Embryonic facial prominence (tissue), 1 donor: ENCODE data around the gene TOMM7.

Experiments used
- DNase-seq: peaks from one replicate; pipeline ENCODE4 v3.0.0-alpha.2; 2016; ENCODE audit errors: extremely low spot score

The TOMM7 gene

DNA sequence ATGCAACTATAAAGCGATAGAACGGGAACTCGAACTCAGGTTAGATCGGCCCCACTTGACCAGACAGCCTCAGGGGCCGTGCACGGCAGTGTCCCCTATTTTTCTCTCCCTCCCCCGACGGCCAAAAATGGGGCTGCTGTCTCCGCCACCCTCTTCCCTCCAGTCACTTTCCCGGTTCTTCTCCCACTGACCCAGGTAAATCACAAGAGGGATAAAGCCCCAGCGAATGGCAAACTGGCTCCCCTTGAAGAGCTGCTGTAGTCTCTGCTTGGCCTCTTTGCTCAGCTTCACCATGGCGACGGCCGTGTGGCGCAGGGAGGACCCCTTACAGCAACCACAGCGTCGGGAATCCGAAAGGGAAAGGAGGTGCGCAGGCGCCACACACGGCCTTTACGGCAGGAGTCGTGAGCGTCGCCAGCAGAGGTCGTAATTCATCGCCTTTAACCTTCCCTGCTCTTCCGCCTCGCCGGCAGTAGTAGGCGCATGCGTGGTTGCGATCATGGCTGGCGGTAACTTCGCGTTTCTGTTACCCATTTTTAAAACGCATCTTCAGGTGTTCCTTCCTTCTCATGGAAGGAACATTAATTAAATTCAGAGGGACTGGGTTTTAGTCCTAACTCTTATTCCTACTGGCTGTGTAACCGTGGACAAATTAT lies at the start of gene TOMM7:
Gene TOMM7 (minus strand): TSS at position 364 of the 656 bp plus-strand sequence. CDS start 70 bp downstream, at position 294.
- peak; percentile 96 for DNase-seq

DNA sequence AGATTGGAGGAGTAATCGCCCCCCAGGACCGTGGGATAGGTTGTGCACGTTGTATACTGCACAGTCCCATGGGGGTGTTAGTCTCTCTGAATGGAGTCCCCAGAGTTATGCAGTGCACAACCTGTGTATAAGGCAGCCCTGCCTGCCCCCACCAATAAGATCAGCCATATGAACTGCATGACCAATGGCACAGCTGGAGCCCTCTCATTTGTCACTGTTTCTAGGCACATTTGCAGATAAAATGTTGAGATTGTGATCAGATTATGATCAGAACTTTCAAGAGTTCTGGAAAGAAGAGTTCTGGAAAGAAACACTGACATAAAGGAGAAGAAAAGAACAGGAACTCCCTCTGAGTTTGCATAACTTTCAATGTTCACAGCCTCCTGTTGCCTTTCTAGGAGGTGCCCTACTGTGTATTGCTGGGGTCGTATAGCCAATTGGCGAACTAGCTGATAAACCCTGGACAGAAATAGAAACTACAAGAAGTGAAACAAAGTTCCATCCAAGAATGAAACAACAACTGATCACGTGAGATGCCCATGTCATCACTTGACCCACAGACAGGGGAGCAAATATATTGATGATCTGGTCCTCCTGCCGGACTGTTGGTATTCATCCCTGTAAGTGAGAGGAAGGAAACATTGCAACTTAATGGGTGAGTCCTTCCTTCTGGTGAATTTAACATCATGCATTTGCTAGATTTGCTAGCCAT lies 49.6 kb upstream of the TOMM7 start:
- DNase-seq: no peak

DNA sequence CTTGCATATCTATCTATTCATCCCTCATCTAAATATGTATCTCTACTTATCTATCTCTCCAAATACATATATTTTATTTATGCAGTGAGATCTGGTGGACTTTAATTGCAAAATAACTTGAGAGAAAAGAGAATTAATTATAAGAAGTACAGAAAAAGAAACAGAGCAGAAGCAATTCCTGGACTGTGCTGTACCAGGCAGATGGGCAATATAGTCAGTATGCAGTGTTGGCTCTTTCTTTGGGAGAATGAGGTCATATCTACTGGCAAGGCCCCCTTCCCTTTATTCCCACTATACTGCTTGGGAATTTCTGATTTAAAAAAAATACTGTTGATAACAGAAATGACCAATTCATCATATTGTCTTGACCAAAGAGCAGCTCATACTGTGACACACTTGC lies 49.0 kb upstream of the TOMM7 start:
- no peak for DNase-seq

DNA sequence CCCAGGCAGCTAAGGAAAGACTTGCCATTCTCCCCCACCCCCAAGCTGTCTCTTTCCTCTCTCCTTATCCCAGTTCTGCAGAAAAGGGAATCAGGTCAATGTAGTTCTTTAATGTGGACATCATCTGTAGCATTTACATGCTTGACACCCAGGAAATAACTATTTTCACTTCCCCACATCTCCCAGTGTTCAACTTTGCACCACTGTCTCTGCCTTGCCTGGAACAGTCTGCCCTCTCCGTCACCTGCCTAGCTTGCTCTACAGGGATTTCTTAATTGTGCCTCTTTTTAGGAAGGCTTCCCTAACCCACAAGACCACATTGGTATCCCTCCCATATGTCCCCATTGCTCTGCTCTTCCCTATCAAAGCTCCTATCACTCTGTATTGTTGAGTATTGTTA lies 45.9 kb upstream of the TOMM7 start:
- DNase-seq: no peak

DNA sequence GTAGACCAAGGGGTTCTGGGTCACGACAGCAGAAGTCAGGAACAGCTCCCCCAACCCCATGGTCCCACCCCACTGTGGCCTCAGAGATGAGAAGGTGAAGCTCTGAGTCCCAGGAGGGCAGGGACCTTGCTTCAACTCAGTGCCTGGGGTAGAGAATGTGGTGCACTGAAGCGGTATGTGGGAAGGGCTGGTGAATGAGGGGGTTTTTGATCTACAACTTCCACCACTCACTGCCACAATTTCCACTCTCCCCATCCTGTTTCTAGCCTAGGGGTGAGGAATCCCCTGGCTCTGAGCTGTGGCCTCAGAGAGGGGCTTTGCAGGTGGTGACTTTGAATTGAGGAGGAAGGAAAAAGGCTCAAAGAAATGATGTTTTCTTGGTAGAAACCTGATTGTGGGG lies 44.9 kb upstream of the TOMM7 start:
- DNase-seq: no peak

DNA sequence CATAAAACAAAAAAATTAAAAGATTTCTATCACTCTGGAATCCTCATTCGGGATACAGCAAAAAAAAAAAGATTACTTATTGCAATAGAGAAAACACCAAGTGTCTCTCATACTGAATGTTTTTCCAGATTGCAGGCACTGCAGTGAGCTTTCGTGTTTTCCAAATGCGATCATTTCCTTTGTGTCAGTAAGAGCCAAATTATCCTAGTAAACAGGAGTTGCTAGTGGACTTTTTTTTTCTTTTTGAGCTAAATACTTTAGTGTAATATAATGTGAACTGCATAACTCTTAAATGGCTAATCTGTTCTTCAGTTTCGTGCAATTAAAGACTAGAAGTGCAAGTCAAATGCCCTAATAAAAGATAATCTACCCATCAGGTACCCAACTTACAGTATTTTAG lies 44.4 kb upstream of the TOMM7 start:
- DNase-seq: no peak

DNA sequence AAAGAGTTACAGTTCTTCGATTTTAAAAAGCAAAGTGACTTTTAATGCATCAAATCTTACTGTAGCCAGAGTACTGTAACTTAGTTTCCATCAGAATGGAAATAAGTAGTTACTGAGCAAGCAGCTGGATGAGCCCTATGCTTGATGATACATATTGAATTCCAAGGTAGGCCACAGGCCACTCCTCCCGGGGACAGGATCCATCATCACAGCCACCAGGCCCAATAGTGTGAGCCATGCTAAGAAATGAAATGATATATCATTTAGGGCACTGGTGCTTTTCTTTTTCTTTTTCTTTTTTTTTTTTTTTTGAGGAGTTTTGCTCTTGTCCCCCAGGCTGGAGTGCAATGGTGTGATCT lies 42.9 kb upstream of the TOMM7 start:
- no peak for DNase-seq

DNA sequence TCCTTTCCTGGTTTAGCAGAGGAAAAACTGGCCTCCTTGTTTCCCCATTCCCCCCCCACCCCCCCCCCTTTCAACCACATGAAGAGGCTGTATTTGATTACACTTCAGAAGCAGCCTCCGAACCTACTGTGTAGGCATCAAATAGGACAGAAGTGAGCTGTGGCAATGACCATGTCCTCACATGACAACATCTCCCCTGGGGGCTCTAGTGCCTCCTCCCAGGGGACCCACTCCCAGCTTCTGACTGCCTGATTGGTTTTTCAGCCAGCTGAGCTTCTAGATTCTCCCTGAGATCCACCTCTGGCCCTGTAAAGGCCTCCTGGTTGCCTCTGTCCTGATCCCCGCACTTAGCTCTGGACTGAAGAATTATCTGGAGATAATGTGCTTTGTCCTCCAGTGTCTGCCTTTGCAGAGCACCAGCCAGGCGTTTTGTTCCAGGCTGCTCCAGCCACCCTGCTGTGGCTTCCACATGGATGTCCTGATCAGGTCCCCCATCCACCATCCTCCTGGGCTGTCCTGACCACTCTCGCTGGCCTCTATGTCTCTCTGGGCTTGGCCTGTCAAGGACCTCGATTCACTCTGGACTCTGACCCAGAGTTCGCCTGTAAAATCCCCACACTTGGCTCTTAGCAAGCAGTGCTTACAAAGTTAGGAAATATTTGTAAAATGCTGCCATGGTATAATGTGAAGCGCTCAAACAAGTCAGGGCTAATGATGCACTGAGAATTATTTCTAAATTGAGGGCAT lies 42.4 kb upstream of the TOMM7 start:
- no peak for DNase-seq

DNA sequence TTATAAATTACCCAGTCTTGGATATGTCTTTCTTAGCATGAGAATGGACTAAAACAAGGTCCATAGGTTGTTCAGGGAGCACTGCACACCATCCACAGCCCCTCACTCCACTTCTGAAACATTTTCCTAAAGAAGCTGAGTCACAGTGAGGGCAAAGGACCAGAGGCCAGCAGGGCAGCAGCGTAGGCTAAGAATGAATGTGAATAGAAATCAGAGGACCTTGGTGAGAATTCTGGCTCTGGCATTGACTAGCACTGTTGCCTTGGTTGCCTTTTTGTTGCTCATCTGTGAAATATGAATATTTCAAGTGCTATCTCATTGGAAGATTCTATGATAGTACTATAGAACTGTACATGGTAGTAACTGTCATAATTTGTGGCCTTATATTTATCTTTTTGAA lies 41.7 kb upstream of the TOMM7 start:
- DNase-seq: no peak

DNA sequence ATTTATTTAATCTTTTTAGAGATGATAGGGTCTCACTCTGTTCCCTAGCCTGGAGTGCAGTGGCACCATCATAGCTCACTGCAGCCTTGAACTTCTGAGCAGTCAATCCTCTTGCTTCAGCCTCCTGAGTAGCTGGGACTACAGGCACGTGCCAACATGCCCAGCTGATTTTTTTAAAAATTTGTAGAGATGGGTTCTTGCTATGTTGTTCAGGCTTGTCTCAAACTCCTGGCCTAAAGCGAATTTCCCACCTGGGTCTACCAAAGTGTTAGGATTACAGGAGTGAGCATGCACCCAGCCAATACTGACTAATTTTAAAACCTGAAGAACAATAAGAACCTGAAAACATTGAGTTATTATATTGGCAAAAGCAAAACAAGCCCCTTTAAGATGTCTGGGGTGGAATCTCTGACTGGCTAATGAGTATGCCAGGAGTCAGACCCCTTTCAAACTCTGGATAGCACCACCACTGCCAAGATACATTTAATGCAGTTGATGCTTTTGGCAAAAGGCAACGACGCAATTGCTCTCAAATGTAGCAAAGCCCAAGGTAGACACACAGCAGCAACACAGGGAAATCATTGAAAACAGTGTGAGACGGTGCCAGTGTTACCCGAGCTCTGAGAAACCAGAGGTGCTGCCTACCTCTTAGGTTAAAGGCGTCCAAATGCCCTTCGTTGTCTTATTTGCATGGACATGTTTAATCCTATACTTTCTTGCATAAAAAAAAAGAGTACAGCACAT lies 40.7 kb upstream of the TOMM7 start:
- no peak for DNase-seq

DNA sequence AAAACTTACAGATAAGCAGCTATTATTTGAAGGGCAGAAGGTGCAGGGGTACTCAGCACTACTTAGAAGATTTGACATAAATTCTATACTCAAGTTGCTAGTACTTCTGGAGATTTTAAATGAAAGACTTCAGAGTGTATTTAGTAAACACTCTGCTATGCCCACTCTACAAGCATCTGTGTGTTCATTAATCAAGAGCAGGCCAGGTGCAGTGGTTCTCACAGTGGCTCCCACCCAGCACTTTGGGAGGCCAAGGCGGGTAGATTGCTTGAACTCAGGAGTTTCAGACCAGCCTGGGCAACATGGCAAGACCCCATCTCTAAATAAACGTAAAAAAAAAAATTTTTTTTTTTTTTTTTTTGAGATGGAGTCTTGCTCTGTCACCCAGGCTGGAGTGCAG lies 38.9 kb upstream of the TOMM7 start:
- DNase-seq: no peak

DNA sequence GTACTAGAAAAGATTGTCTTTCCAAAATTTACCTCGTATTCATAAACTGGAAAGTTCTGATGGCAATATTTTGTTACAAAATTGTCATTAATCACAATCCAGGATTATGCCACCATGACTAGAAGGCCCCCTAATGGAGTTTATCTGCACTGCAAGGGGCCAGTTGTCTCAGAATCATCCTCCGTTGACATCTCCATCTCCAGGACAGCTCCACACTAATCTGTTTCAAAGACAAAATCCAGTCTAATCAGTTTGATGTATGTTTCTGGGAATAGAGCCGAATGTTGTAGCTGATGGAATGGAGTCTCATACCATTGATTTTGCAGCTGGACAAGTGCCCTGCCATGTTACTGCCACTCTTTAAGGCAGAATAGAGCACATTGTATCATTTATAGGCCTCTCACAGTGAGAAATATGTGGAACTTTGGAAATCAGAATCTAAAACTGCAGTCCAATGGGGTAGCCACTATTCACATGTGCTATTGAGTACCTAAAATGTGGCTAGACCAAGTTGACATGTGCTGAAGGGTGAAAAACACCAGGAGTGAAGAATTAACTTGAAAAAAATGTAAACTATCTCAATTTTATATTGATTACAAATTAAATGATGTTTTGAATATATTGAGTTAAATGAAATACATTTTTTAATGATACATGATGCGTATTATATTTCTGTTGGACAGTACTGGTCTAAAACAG lies 38.3 kb upstream of the TOMM7 start:
- DNase-seq: no peak

DNA sequence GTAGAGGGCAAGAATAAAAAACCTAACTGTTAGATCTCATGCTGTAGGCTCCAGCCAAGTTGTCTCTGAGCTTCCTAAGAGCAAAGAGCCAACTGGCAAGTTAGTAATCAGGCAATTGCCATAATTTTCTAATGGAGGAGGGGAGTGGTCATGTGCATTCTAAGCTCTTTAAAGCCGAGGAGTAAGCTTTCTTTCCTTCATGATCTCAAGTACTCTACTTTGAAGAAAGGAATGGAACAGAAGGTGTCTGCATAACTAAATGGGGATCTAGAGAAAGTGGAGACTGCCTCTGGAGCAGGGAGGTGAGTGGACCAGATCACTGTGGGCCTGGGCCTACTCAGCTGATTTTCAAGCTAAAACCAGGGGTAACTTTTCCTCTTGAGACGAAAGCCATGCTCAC lies 37.7 kb upstream of the TOMM7 start:
- DNase-seq: no peak

DNA sequence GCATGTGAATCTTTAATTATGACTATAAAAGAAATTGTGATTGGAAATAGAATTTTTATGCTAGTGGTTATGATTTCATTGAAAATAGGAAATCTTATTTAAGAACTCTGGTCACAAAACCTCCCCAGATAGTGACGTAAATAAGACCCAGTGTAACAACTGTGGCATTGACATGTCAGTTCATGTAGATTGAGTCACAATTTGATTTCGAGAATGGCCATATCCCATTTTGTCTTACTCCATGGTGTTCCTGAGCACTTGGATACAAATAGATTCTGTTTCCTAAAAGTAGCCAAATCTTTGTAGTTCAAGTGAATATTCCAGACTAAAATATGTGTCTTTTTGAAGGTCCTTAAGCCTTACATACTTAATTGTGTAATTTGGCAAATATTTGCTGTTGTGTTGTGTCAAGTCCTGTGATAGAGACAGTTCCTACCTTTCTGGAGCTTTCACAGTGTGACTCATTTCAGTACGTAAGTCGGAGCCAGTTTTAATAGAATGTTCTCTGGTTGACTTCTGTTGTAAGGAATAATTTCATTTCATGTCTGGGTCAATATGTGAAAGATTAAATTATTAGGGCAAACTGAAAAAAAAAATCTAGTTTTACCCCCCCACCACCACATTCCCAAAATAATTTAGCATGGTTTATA lies 37.1 kb upstream of the TOMM7 start:
- no peak for DNase-seq

DNA sequence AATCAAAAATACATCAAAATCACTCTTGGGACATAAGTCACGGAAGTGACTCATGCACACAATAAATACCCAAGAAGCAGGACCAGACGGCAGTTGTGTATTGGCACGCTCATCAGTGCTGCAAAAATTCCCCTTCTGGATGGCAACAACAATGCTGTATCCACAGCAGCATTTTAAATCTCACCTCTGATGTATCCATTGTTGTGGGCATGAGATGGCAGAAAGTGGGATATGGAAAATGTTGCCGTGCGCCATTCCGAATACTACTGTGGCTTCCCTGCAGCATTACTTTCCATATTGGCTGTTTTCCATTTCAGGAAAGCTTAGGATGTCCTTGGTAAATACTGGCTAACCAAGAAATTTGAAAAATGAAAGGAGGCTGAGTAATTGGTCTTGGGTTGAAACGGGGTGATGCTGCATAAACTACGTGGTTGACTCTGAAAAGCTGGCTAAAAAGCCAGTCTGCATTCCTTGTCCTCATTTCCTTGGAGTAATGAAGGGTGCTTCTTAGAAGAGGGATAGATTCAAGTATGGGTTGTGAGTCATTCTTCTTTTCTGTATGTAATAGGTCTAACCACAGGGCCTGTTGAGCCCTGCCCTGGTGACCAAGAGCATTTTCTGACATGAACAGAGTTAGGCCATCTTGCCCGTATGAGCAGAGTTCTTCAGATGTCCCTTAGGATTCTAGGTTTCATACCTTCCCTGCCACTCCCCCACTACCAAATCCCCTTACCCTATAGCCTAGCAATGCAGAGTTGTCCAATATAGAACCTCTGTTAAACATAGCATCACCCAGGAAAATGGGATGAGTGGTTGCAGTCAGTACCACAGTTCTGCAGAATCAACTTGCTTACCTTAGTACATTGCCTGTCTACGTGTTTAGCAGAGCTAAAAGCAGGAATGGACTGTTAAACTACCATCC lies 36.3 kb upstream of the TOMM7 start:
- no peak for DNase-seq

DNA sequence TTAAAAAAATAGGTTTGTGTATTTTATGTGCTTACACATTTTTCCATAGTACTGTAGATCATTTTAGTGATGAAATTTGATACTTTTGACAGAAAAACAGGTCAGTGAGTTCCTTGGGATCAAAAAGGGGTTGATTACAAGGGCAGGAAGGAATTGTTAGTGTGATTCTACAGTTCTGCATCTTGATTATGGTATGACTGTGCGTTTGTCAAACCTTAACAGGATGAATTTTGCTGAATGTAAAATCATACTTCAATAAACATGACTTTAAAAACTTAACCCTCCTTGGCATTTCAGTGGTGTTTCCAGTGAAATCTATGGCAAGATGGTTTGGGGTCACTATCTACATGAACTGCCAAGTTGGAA lies 35.6 kb upstream of the TOMM7 start:
- no peak for DNase-seq

DNA sequence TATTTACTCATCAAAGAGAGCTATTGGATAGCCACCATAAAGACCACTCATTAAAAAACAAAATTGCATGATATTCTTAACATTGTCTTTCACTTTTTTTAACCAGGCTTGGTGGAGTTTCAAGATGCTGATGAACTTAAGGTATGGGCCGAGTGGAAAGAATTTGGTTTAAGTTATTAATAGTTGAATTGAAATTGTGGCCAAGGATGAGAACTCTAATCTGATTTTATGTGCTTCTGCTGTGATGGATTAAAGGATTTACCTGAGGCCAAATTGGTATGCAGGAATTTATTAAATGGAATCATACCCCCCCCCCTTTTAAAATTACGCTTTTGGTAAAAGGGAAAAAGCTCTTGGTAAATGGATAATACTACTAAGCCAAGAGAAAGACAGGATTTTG lies 33.8 kb upstream of the TOMM7 start:
- no peak for DNase-seq

DNA sequence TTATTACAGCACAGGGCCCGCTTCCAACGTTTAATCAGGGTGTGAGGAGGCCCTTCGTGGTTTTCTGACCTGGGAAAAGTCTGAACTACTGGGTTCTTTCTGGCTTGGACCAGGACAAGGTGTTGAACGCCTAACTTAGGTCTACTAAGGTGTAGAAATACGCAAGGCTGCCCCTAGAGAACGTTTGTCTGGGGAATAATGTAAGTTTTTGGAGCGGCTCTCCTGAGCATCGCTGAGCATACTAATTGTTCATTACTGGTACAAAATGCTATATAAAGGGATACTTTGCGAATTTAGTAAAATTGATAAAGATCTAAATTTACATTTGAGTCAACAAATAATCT lies 32.4 kb upstream of the TOMM7 start:
- DNase-seq: no peak

DNA sequence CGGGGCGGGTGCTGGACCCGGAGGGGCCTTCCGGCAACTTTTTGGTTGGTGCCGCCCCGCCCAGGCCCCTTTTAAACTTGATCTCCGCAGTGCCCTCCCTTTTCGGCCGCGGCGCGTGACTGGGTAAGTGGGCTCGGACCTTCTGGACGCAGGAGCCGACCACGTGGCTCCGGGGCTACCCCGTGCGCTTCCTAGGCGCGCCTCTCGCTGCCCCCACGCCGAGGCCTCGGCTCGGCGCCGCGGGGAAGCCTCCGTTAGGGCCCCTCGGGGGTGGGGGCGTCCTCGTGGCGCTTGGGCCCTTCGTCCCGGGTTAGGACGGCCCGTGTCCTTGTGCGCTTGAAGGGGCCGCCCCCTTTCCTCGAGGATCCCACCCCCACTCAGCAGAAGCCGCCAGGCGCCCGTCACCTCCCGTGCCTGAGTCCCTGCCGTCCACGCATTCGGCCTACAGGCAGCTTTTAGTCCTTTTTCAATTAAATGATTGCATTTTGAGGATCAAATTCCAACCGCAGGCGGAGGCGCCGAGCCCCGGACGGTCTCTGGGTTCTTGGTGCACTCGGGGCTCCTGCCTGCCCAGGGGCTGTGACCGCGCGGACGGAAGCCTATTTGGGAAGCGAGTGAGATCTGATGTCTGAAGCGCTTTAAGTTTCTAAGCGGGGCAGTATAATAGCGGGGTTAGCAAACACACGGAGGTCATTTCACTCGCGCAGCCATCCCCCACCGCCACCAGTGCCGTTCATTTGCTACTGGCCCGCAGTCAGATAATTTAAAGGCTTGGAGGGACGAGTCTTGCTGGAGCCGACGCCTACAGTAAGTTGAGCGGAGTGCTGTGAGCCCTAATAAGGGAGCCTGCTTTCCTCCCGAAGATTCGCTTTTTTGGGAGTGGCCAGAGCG lies 31.8 kb upstream of the TOMM7 start:
- no peak for DNase-seq
